Fibroblast of mammary gland (primary cell): ENCODE results near the gene SLC25A26.
A peak's percentile ranks its signal among the peaks of the same experiment; 100 is the strongest.

Experiments
- DNase-seq: peaks from one replicate; pipeline ENCODE4 v3.0.0-alpha.2; 2010; ENCODE audit warnings: low read depth
- H3K4me3 ChIP-seq: 2 replicates; pipeline ENCODE4 v1.5.1; 2011; ENCODE audit warnings: low read depth, mild to moderate bottlenecking, low read length, moderate library complexity; ENCODE audit not compliant: control insufficient read depth
- TF ChIP-seq, protein P1 (sequence below): conservative IDR thresholded peaks from 2 replicates; pipeline ENCODE4 v1.5.1; 2011; ENCODE audit warnings: low read depth, low read length, inconsistent platforms; ENCODE audit not compliant: control insufficient read depth, insufficient read depth

The SLC25A26 gene

DNA sequence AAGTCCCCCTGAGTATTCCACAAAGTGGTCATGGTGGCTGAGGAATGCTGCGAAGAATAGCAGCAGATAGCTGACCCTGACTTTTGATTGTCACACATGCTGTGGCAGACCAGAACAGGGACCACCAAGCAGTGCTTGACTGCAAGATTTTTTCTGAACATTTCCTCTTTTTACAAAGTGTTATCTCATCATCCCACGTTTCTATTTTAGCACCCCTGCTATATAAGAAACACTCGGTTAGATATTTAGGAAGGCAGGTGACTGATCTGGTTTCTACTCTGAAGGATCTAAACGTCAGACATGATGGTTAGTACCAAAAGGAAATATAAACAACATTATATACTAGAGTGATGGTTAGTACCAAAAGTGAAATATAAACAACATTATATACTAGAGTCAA is 9.1 kb downstream of the SLC25A26 start:
- no peak overlapping the region for H3K4me3 ChIP-seq
- TF ChIP-seq, protein P1, sequence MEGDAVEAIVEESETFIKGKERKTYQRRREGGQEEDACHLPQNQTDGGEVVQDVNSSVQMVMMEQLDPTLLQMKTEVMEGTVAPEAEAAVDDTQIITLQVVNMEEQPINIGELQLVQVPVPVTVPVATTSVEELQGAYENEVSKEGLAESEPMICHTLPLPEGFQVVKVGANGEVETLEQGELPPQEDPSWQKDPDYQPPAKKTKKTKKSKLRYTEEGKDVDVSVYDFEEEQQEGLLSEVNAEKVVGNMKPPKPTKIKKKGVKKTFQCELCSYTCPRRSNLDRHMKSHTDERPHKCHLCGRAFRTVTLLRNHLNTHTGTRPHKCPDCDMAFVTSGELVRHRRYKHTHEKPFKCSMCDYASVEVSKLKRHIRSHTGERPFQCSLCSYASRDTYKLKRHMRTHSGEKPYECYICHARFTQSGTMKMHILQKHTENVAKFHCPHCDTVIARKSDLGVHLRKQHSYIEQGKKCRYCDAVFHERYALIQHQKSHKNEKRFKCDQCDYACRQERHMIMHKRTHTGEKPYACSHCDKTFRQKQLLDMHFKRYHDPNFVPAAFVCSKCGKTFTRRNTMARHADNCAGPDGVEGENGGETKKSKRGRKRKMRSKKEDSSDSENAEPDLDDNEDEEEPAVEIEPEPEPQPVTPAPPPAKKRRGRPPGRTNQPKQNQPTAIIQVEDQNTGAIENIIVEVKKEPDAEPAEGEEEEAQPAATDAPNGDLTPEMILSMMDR: no peak
- no peak for DNase-seq

DNA sequence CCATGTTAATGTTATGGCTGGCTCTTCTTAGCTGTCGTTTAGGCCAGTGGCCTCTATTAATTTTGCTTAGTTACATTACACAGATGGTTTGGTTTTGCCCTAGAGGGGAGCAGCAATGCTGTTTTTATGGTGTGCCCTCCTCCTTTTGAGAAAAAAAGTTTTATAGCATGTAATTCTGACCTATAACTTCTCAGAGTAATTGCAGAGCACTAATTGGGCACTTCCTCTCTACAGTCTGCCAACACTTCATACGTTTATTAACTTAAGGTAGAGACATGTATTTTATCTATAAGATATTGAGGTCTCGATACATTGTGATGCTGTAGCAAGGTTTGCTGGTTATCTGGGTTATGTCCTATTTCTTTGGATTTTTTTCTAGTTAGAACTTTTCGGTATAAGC is 12.2 kb downstream of the SLC25A26 start:
- TF ChIP-seq, protein P1: no peak
- H3K4me3 ChIP-seq: no peak overlapping the region
- no peak for DNase-seq

DNA sequence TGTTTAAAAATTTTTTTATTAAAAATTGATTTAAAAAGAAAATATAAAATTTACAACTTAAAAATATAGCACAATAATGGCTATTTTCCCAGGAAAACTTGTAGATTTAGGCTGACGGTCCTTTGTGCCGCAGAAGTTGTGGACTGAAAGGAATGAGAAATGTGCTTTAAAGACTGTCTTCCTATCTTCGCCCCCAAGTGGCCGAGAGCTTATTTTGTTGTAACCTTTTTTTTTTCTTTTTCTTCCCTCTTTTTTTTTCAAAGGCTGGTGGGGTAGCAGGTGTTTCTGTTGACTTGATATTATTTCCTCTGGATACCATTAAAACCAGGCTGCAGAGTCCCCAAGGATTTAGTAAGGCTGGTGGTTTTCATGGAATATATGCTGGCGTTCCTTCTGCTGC is 15.5 kb downstream of the SLC25A26 start:
- TF ChIP-seq, protein P1: peak; percentile 26
- DNase-seq: peak; percentile 15
- no peak overlapping the region for H3K4me3 ChIP-seq

DNA sequence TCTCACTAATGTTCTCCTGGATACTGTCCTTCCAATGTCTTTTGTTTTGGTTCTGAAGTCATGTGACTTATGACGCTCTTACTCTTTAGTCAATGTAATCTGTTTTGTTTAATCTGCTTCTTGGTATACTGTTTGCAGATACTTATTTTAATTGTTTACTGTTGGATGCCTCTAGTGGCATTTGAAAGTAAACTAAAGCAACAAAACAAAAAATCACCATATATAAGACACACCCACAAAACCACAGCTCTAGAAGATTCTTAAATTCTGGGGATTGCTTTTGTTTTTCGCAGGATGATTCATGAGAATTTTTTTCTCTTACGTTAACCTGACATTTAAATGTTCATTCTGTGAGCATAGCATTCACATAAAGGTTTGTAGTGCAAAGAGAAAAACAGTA is 16.8 kb downstream of the SLC25A26 start:
- TF ChIP-seq, protein P1: no peak
- DNase-seq: no peak

DNA sequence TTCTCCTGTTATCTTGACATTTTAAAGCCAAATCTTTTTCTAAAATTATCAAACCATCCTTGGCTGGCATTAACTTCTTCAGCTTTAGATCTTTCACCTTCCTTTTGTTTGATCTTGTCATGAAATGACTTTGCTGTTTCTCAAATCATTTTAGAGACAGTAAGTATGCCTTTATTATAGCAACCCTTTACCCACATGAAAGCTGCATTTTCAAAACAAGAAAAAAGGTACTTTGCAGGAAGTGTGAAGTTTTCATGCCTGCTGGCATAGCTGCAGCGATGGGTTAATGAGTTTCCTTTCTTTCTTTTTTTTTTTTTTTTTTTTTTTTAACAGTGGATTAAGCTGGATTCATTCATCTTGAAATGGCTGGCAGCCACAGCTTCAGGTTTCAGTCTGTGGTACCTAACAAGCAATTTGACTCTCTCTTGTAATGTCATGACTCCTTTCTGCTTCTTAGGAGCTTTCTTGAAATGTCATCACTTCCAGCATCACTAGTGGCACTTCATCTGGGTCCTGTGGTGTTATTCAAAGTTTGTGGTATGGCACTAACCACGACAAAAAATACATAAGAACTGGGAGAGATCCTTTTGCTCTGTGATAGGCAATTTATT is 18.8 kb downstream of the SLC25A26 start:
- TF ChIP-seq, protein P1: no peak
- no peak for DNase-seq
- no peak overlapping the region for H3K4me3 ChIP-seq

More for the DNA sequence above, 16.8 kb downstream of the SLC25A26 start:
- H3K4me3 ChIP-seq: no peak overlapping the region

DNA sequence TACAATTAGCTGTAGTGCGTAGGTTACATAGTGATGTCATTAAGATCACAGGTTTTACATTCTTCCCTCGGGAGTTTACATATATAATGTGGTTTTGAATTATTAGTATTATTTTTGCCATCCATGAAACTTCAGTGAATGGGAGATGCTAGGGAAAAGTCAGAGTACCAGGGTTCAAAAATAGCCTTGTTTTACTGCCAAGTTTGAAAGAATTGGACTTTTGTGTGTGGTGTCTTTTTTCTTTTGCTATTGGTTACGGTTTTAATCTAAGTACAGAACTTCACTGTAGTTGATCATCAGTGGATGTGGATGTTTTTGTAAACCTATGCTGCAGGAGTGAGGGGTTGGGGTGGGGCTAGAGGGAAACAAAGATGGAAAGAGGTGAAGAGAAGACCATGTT is 20.7 kb downstream of the SLC25A26 start:
- no peak for DNase-seq
- TF ChIP-seq, protein P1: no peak

More for the DNA sequence above, 20.7 kb downstream of the SLC25A26 start:
- H3K4me3 ChIP-seq: no peak overlapping the region
